H1 (cell line): Measurements from ENCODE around the gene NMRK2. TPM values are rescaled to one million over a fixed set of nuclear protein-coding genes. Genes with fewer than 3 reads are reported as not detected.

ENCODE experiments used
- CTCF ChIA-PET: fragments of 300-600 bp; sonication (Branson Sonifier 250); formaldehyde crosslinking; loops from one replicate; lab custom pipeline; 2021; ENCODE audit not compliant: partially characterized antibody; lab: Charles Lee
- POLR2A ChIA-PET: fragments of 300-600 bp; sonication (Branson Sonifier 250); formaldehyde crosslinking; loops from one replicate; lab custom pipeline; 2021; ENCODE audit warnings: inconsistent platforms; ENCODE audit not compliant: partially characterized antibody; lab: Charles Lee
- DNase-seq, 2 experiments: peaks; one replicate each; pipeline versions ENCODE4 v3.0.0 to v3.0.0-alpha.2; 2010 to 2022; ENCODE audit warnings: low spot score in 2 of 2, low read depth in 1 of 2, mixed read lengths in 1 of 2
- FAIRE-seq: peaks from 2 replicates; lab custom pipeline; 2011; peaks lifted over from hg19 to GRCh38; lab: Jason Lieb, UNC
- H2AFZ ChIP-seq: 2 replicates; pipeline ENCODE4 v1.8.1; 2012; ENCODE audit warnings: low read length, inconsistent platforms
- H2AK5ac ChIP-seq: 2 replicates; pipeline ENCODE4 v1.6.1; 2013; ENCODE audit warnings: low read depth, low read length
- H2BK120ac ChIP-seq: replicated peaks from 2 replicates; pipeline ENCODE3; 2013; ENCODE audit warnings: low read depth, low read length, inconsistent platforms
- H2BK12ac ChIP-seq: 2 replicates; pipeline ENCODE4 v1.6.1; 2013; ENCODE audit warnings: low read depth, low read length
- H2BK15ac ChIP-seq: 2 replicates; pipeline ENCODE4 v1.6.1; 2013; ENCODE audit warnings: low read length
- H2BK20ac ChIP-seq: 2 replicates; pipeline ENCODE4 v1.6.1; 2013; ENCODE audit warnings: low read length
- H2BK5ac ChIP-seq: 2 replicates; pipeline ENCODE4 v1.6.1; 2013; ENCODE audit warnings: low read depth, low read length
- H3K14ac ChIP-seq: 2 replicates; pipeline ENCODE4 v1.6.1; 2013; ENCODE audit warnings: inconsistent platforms; ENCODE audit not compliant: insufficient read length
- H3K18ac ChIP-seq: 2 replicates; pipeline ENCODE4 v1.6.1; 2013; ENCODE audit warnings: low read length; ENCODE audit errors: extremely low read depth
- H3K23ac ChIP-seq: 2 replicates; pipeline ENCODE4 v1.6.1; 2013; ENCODE audit warnings: inconsistent platforms; ENCODE audit not compliant: insufficient read length
- H3K23me2 ChIP-seq: 2 replicates; pipeline ENCODE4 v1.6.1; 2013; ENCODE audit warnings: low read depth, low read length
- H3K27ac ChIP-seq: 2 replicates; pipeline ENCODE4 v1.6.1; 2011; ENCODE audit warnings: low read depth, low read length, inconsistent platforms
- H3K27me3 ChIP-seq, 4 experiments: replicated peaks in 1 of 4; 1 replicate in 1 of 4; 2 replicates in 3 of 4; pipeline versions ENCODE4 v1.6.1 to v1.8.1; 2011 to 2013; ENCODE audit warnings: low read length in 3 of 4, mild to moderate bottlenecking in 3 of 4, inconsistent platforms in 2 of 4, mixed read lengths in 2 of 4, moderate library complexity in 1 of 4; ENCODE audit not compliant: control insufficient read depth in 3 of 4, insufficient read depth in 3 of 4; ENCODE audit errors: extremely low read depth in 1 of 4
- H3K36me3 ChIP-seq, 4 experiments: 2 replicates each; pipeline versions ENCODE4 v1.6.1 to v1.8.1; 2011 to 2013; ENCODE audit warnings: mild to moderate bottlenecking in 4 of 4, low read length in 3 of 4, moderate library complexity in 2 of 4, control low read depth in 1 of 4, inconsistent platforms in 1 of 4; ENCODE audit not compliant: insufficient read depth in 4 of 4, control insufficient read depth in 2 of 4
- H3K4ac ChIP-seq: replicated peaks from 2 replicates; pipeline ENCODE3; 2013; ENCODE audit warnings: low read length, low read depth, mixed read lengths, inconsistent platforms; ENCODE audit not compliant: insufficient read length
- H3K4me1 ChIP-seq, 4 experiments: replicated peaks in 1 of 4; 1 replicate in 1 of 4; 2 replicates in 3 of 4; pipeline versions ENCODE4 v1.6.1 to v1.8.1; 2011 to 2013; ENCODE audit warnings: low read length in 3 of 4, inconsistent platforms in 2 of 4, mixed read lengths in 1 of 4; ENCODE audit not compliant: insufficient read depth in 4 of 4, control insufficient read depth in 3 of 4
- H3K4me2 ChIP-seq, 2 experiments: 2 replicates each; pipeline versions ENCODE4 v1.6.1 to v1.8.1; 2011 to 2013; ENCODE audit warnings: low read depth in 2 of 2, low read length in 2 of 2, control low read depth in 1 of 2, inconsistent platforms in 1 of 2, mild to moderate bottlenecking in 1 of 2; ENCODE audit not compliant: insufficient read depth in 1 of 2
- H3K4me3 ChIP-seq, 4 experiments: fragments of 200-600, 300-600 bp in 1 of 4; sonication (generic), shearing (Covaris generic), sonication (Bioruptor Twin) in 1 of 4; 2 replicates each; pipeline versions ENCODE4 v1.5.1 to v1.8.1; 2011 to 2016; ENCODE audit warnings: low read length in 4 of 4, low read depth in 3 of 4, control low read depth in 2 of 4, inconsistent platforms in 2 of 4, mild to moderate bottlenecking in 2 of 4, mixed read lengths in 1 of 4, moderate library complexity in 1 of 4; ENCODE audit not compliant: insufficient read depth in 2 of 4; ENCODE audit errors: extremely low read depth in 1 of 4
- H3K56ac ChIP-seq: replicated peaks from 2 replicates; pipeline ENCODE3; 2013; ENCODE audit warnings: low read depth, mild to moderate bottlenecking, mixed read lengths, low read length, inconsistent platforms; ENCODE audit not compliant: insufficient read length
- H3K79me1 ChIP-seq: 2 replicates; pipeline ENCODE4 v1.6.1; 2013; ENCODE audit warnings: low read depth, low read length, control low read depth
- H3K79me2 ChIP-seq, 2 experiments: 2 replicates each; pipeline versions ENCODE4 v1.6.1 to v1.8.1; 2012 to 2013; ENCODE audit warnings: low read length in 2 of 2, mild to moderate bottlenecking in 2 of 2, inconsistent platforms in 1 of 2; ENCODE audit not compliant: insufficient read depth in 2 of 2, control insufficient read depth in 1 of 2
- H3K9ac ChIP-seq, 4 experiments: replicated peaks in 1 of 4; 1 replicate in 1 of 4; 2 replicates in 3 of 4; pipeline versions ENCODE4 v1.6.1 to v1.8.1; 2011 to 2013; ENCODE audit warnings: low read depth in 3 of 4, low read length in 3 of 4, control low read depth in 2 of 4, mild to moderate bottlenecking in 2 of 4, moderate library complexity in 2 of 4, inconsistent platforms in 1 of 4; ENCODE audit errors: extremely low read depth in 1 of 4
- H3K9me3 ChIP-seq, 2 experiments: 2 replicates each; pipeline versions ENCODE4 v1.6.1 to v1.8.1; 2012 to 2013; ENCODE audit warnings: mild to moderate bottlenecking in 2 of 2, moderate library complexity in 2 of 2, control low read depth in 1 of 2, inconsistent platforms in 1 of 2, low read depth in 1 of 2, low read length in 1 of 2, mixed read lengths in 1 of 2; ENCODE audit not compliant: insufficient read depth in 2 of 2
- H4K20me1 ChIP-seq, 2 experiments: replicated peaks in 1 of 2; 2 replicates each; pipeline versions ENCODE3 to v1.8.1; 2011 to 2013; ENCODE audit warnings: inconsistent platforms in 2 of 2, low read length in 2 of 2, mild to moderate bottlenecking in 1 of 2; ENCODE audit not compliant: insufficient read depth in 2 of 2, control insufficient read depth in 1 of 2
- H4K5ac ChIP-seq: 2 replicates; pipeline ENCODE4 v1.6.1; 2013; ENCODE audit warnings: low read length, low read depth, mixed read lengths, inconsistent platforms; ENCODE audit not compliant: insufficient read length
- H4K8ac ChIP-seq: 2 replicates; pipeline ENCODE4 v1.8.0; 2013; ENCODE audit warnings: mild to moderate bottlenecking, moderate library complexity, low read length, inconsistent platforms; ENCODE audit not compliant: insufficient read depth; ENCODE audit errors: extremely low read depth
- H4K91ac ChIP-seq: replicated peaks from 2 replicates; pipeline ENCODE3; 2013; ENCODE audit warnings: low read length, mixed read lengths, inconsistent platforms; ENCODE audit not compliant: insufficient read length
- CHD1 ChIP-seq: IDR thresholded peaks from 2 replicates; pipeline ENCODE4 v1.6.1; 2012; ENCODE audit warnings: low read depth, low read length, improper control_type of control experiment
- KDM1A ChIP-seq: fragments of 200-600, 300-600 bp; sonication (generic); IDR thresholded peaks from 2 replicates; pipeline ENCODE4 v1.7.1; 2016; ENCODE audit warnings: mild to moderate bottlenecking, low read length, borderline replicate concordance
- WGBS, 2 experiments: shearing (Covaris generic) in 1 of 2; methylation state at CpG; one replicate each; pipeline versions ENCODE4 v1.1.6 to v1.1.7; 2013 to 2015; ENCODE audit warnings: low lambda C conversion rate in 2 of 2, mixed read lengths in 2 of 2, inconsistent platforms in 1 of 2, low coverage in 1 of 2, missing lambda C conversion rate in 1 of 2; ENCODE audit not compliant: insufficient replicate concordance in 2 of 2, insufficient coverage in 1 of 2, insufficient read length in 1 of 2; ENCODE audit errors: extremely low coverage in 1 of 2, missing lambda C conversion rate in 1 of 2; 5-methylcytosine and 5-hydroxymethylcytosine counted together
- polyA plus RNA-seq, 7 experiments: library from polyadenylated mRNA; depleted of rRNA in 3 of 7; stranded (reverse) in 5 of 7; unstranded in 2 of 7; fragments of >200 nt in 5 of 7; fragments of 200-250 nt in 2 of 7; gene quantifications; 1 replicate in 5 of 7; 2 replicates in 1 of 7; 4 replicates in 1 of 7; pipeline versions ENCODE4 v1.2.1 to v1.2.3, GENCODE V29; 2011 to 2013; ENCODE audit warnings: missing spikeins in 2 of 7, mixed read lengths in 2 of 7
- total RNA-seq: library from RNA; stranded (reverse); fragmentation: NEBNext Ultra II Directional; extraction: Animal tissue kit (Norgen Biotek cat#: 25700); gene quantifications from 2 replicates; pipeline ENCODE4 v1.2.1, GENCODE V29; 2021

Gene NMRK2
- total and polyA plus RNA-seq, 2 of the 8 experiments (the other 6 are each of a cell fraction or from before 2014, with no cell fraction given), result 87.4 to 206 TPM

- Histone ChIP-seq H4K8ac (no peak overlapping the region), H4K20me1 (no peaks in the 10 kb centered on the region), H2AFZ (no peak overlapping the region), H2AK5ac (no peak overlapping the region), H3K18ac (no peak overlapping the region), H2BK120ac (no peak overlapping the region), H2BK5ac (no peak overlapping the region), H3K4me3 (no peak overlapping the region), H3K79me1 (0 out of 2 replicates have a peak, but pooled peaks cover 2% of the 10 kb centered on the region), H3K4me1 (no peaks in the 10 kb centered on the region), H3K23me2 (no peaks in the 10 kb centered on the region), H2BK12ac (no peak overlapping the region), H4K5ac (no peak overlapping the region), H3K14ac (no peak overlapping the region), H3K9me3 (peaks cover 7% of the 10 kb centered on the region in 2 experiments; a peak in 3 of 4 replicates), H3K4me2 (no peak overlapping the region), H2BK20ac (no peak overlapping the region), H3K4ac (no peak overlapping the region), H3K27me3 (no peaks in the 10 kb centered on the region), H3K27ac (no peak overlapping the region), H3K36me3 (peaks cover 3 to 14% (median 9%) of the 10 kb centered on the region in 4 experiments; a peak in 7 of 8 replicates), H3K79me2 (no peaks in the 10 kb centered on the region), H3K23ac (no peak overlapping the region), H4K91ac (no peak overlapping the region), H3K56ac (no peak overlapping the region), H2BK15ac (no peak overlapping the region), H3K9ac (no peak overlapping the region)
- DNase-seq, result no peak
- POLR2A ChIA-PET, result interaction anchor here (1.3 kb wide), 1 partner anchor 85 kb away, joined by 3 read pairs; no protein-coding TSS in a partner anchor
- TF ChIP-seq CHD1 (no peak), KDM1A (peak; percentile 78; the same call in 1 of the 2 replicates)
- WGBS, 2 experiments, result 97% methylated on average over 3 of the region's 3 CpGs; no CpG with 5 or more reads in 1 of the 2 experiments
- CTCF ChIA-PET, result no interaction called here
- FAIRE-seq, result no peak
Measured at GRCh38 chr19:3898426-3898825, 34.4 kb upstream of the NMRK2 start.
